GM19238 (cell line): Measurements from ENCODE around the gene DOC2A.

Experiments used
- DNase-seq: peaks from one replicate; pipeline ENCODE4 v3.0.0; 2011; ENCODE audit warnings: low spot score; ENCODE audit not compliant: insufficient read length

DOC2A gene

GRCh38 chr16:29989111-29989858, 21.5 kb downstream of the DOC2A start:
- DNase-seq, result no peak

- DNase-seq, result no peak
Measured at GRCh38 chr16:29988346-29989075, 22.3 kb downstream of the DOC2A start.

- DNase-seq, result no peak
Measured at GRCh38 chr16:29987371-29988085, 23.3 kb downstream of the DOC2A start.

GRCh38 chr16:29986931-29987330, 23.9 kb downstream of the DOC2A start:
- no peak for DNase-seq

- DNase-seq, result no peak
Measured at GRCh38 chr16:29986231-29986630, 24.6 kb downstream of the DOC2A start.

GRCh38 chr16:29985271-29985811, 25.5 kb downstream of the DOC2A start:
- DNase-seq, result no peak

GRCh38 chr16:29984764-29985147, 26.1 kb downstream of the DOC2A start:
- DNase-seq, result no peak

GRCh38 chr16:29984137-29984763, 26.6 kb downstream of the DOC2A start:
- DNase-seq, result no peak

- DNase-seq, result no peak
Measured at GRCh38 chr16:29983420-29984136, 27.2 kb downstream of the DOC2A start.

- DNase-seq, result no peak
Measured at GRCh38 chr16:29982560-29983419, 28.0 kb downstream of the DOC2A start.

GRCh38 chr16:29978564-29979270, 32.1 kb downstream of the DOC2A start:
- DNase-seq, result no peak

GRCh38 chr16:29978081-29978480, 32.7 kb downstream of the DOC2A start:
- no peak for DNase-seq

- no peak for DNase-seq
Measured at GRCh38 chr16:29977063-29977825, 33.6 kb downstream of the DOC2A start.

GRCh38 chr16:29975811-29976511, 34.9 kb downstream of the DOC2A start:
- no peak for DNase-seq

- no peak for DNase-seq
Measured at GRCh38 chr16:29975134-29975538, 35.7 kb downstream of the DOC2A start.

- DNase-seq, result no peak
Measured at GRCh38 chr16:29974291-29975133, 36.3 kb downstream of the DOC2A start.
